ENCODE data around the gene BICRAL.
"Not testable (repeated sequence)": the region's sequence is repeated elsewhere in the genome, so short reads cannot be mapped to it uniquely, and the experiment has no call there.

The BICRAL gene

GRCh38 chr6:42795651-42796050 is 13.8 kb downstream of the BICRAL start:
- FAIRE-seq = no peak

- no peak for FAIRE-seq
Observed at GRCh38 chr6:42796171-42796570, 14.3 kb downstream of the BICRAL start.

- FAIRE-seq = not testable (repeated sequence)
Observed at GRCh38 chr6:42797696-42798095, 15.8 kb downstream of the BICRAL start.

GRCh38 chr6:42805297-42805861 is 23.5 kb downstream of the BICRAL start:
- FAIRE-seq = no peak

- FAIRE-seq = not testable (repeated sequence)
Observed at GRCh38 chr6:42806359-42806758, 24.5 kb downstream of the BICRAL start.

- no peak for FAIRE-seq
Observed at GRCh38 chr6:42808492-42809483, 26.9 kb downstream of the BICRAL start.

GRCh38 chr6:42813074-42813645 is 31.3 kb downstream of the BICRAL start:
- FAIRE-seq = no peak

GRCh38 chr6:42813906-42814444 is 32.1 kb downstream of the BICRAL start:
- no peak for FAIRE-seq

- not testable (repeated sequence) for FAIRE-seq
Observed at GRCh38 chr6:42815726-42816125, 33.9 kb downstream of the BICRAL start.

GRCh38 chr6:42817907-42818306 is 36.1 kb downstream of the BICRAL start:
- no peak for FAIRE-seq

GRCh38 chr6:42818416-42818815 is 36.6 kb downstream of the BICRAL start:
- FAIRE-seq = no peak

GRCh38 chr6:42818878-42819277 is 37.0 kb downstream of the BICRAL start:
- FAIRE-seq = no peak

GRCh38 chr6:42819803-42820511 is 38.1 kb downstream of the BICRAL start:
- no peak for FAIRE-seq

- FAIRE-seq = no peak
Observed at GRCh38 chr6:42820512-42821340, 38.9 kb downstream of the BICRAL start.

- FAIRE-seq = no peak
Observed at GRCh38 chr6:42821341-42821668, 39.5 kb downstream of the BICRAL start.

GRCh38 chr6:42821846-42822245 is 40.0 kb downstream of the BICRAL start:
- no peak for FAIRE-seq

GRCh38 chr6:42829561-42830092 is 47.8 kb downstream of the BICRAL start:
- FAIRE-seq = no peak

GRCh38 chr6:42831237-42831636 is 49.4 kb downstream of the BICRAL start:
- no peak for FAIRE-seq

GRCh38 chr6:42834056-42834455 is 52.2 kb downstream of the BICRAL start:
- FAIRE-seq = no peak

- no peak for FAIRE-seq
Observed at GRCh38 chr6:42841844-42842584, 60.2 kb downstream of the BICRAL start.

GRCh38 chr6:42845327-42845694 is 63.5 kb downstream of the BICRAL start:
- no peak for FAIRE-seq
